Coronary artery (tissue), 2 donors: ENCODE data around the gene DAZL.

Experiments
- DNase-seq: peaks from one replicate; pipeline ENCODE4 v3.0.0-alpha.2; 2017; ENCODE audit warnings: low spot score
- H3K27ac ChIP-seq, 2 donors: fragments of 200-600 bp; sonication (generic); one replicate each; pipeline ENCODE4 v1.5.1; 2016 to 2019
- H3K4me3 ChIP-seq: fragments of 200-600 bp; sonication (generic); 2 replicates; pipeline ENCODE4 v1.5.1; 2016; ENCODE audit warnings: mild to moderate bottlenecking, moderate library complexity
- TF ChIP-seq, protein P1 (sequence below): fragments of 200-600 bp; sonication (generic); IDR thresholded peaks from one replicate; pipeline ENCODE4 v1.5.1; 2019; ENCODE audit warnings: antibody characterized with exemption

The DAZL gene

DNA sequence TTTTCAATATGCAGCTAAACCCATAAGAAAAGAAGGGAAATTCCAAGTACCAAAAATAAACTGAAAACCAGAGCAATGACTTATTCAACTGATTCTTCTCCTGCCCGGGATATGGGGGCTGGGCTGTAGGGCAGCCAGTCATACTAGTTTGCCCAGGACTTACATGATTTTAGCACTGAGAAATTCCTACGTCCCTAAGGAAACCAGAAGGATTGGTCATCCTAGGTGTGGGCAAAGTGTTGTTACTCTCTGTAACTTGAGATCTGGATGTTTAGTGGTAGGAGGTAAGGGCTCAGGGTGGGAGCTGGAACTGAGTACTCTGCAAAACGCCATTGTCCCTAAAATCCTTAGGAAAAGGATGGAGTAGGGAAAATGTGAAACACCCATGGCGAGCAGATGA, 1.2 kb upstream of the DAZL start:
- Histone ChIP-seq H3K27ac (no peak overlapping the region), H3K4me3 (no peak overlapping the region)
- TF ChIP-seq, protein P1, sequence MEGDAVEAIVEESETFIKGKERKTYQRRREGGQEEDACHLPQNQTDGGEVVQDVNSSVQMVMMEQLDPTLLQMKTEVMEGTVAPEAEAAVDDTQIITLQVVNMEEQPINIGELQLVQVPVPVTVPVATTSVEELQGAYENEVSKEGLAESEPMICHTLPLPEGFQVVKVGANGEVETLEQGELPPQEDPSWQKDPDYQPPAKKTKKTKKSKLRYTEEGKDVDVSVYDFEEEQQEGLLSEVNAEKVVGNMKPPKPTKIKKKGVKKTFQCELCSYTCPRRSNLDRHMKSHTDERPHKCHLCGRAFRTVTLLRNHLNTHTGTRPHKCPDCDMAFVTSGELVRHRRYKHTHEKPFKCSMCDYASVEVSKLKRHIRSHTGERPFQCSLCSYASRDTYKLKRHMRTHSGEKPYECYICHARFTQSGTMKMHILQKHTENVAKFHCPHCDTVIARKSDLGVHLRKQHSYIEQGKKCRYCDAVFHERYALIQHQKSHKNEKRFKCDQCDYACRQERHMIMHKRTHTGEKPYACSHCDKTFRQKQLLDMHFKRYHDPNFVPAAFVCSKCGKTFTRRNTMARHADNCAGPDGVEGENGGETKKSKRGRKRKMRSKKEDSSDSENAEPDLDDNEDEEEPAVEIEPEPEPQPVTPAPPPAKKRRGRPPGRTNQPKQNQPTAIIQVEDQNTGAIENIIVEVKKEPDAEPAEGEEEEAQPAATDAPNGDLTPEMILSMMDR: no peak
- no peak for DNase-seq

DNA sequence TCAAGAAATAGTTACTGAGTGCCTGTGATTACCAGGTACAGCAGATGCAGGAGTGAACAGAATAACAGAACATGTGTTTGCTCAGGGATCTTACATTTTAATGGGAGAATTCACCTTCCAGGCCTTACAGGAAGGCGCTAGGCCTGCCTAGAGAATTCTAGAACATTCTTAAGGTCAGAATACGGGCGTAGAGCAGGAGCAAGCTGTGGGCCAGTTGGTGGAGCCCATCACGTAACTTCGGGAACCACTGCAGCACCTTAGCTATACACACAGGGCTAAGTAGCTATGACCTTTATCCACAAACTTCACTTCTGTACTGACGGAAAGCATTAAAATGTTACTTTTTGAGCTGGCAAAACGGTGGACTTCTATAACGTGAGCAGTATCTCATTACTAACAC, 743 bp upstream of the DAZL start:
- TF ChIP-seq, protein P1: no peak
- Histone ChIP-seq H3K4me3 (no peak overlapping the region), H3K27ac (no peak overlapping the region)
- DNase-seq: no peak

DNA sequence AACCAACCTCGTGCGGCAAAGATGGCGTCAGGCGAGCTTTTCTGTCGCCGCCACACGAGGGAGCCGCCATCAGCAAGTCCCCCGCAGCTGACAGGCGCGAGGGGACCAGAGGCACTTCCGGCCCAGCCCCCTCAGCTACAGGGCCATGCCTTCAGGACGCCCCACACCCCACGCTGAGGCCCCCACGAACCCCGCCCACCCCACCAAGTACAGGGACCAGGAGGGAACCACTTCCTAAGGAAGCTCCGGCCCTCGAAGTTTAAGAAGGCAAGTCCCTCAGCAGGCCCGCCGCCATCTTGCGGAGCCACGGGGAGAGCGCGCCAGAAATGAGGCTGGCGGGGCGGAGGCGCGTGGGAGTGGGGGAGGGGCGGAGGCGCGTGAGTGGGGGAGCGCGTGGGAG, 790 bp downstream of the DAZL start:
- no peak for DNase-seq
- no peak overlapping the region for H3K27ac ChIP-seq

DNA sequence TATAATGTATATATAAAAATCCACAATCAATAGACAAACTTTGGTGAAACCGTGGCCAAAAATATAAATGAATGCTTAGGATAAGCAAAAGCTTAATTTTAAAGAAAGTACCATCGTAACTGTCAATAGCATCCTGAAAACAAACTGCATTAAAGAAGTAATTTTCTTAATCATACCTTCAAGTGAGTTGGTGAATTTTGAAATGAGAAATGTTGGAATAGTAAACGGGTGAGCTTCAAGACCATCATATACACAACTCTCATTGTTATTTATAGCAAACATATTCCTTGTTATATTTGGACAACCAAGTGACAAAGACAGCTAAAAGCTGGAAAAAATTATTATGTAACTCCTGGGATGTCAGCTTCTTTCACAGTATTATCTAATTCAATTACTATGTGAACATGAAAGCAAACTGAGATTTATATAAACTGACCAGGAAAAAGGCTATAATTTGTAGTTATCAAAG, 3.7 kb downstream of the DAZL start:
- no peak for DNase-seq
- Histone ChIP-seq H3K4me3 (no peak overlapping the region), H3K27ac (no peak overlapping the region)
- TF ChIP-seq, protein P1: peak; percentile 5

More for the DNA sequence above, 790 bp downstream of the DAZL start:
- no peak overlapping the region for H3K4me3 ChIP-seq
- TF ChIP-seq, protein P1: no peak

DNA sequence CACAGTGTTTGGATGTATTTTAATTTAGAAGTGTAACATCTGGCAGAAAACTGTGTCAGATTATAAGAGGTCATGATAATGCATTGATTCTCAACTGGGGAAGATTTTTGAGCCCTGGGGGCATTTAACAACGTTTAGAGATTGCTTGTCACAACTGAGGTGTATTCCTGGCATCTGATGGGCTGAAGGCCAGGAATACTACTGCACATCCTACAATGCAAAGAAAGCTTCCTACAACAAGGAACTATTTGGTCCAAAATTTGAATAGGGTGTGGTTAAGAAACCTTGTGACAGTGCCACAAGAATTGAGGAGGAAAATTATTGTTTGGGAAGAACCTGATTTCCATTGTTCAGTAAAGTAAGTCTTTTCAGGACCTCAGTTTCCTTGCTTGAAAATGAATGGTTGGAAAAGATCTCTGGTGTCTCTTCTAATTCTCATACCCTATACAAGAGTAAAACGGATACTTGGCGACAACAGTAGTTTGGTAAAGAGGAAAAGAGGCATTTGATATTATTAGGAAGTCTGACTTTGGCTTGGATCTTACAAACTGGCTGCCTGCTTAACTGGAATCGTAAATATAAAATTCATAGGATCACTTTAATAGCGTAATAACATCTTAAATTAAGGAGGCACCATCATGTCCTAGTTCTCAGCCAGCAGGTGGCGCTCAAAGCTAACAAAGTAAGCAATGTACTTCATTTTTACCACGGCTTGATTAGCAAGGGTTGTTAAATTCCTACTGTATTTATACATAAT, 4.3 kb downstream of the DAZL start:
- TF ChIP-seq, protein P1: peak; percentile 75

DNA sequence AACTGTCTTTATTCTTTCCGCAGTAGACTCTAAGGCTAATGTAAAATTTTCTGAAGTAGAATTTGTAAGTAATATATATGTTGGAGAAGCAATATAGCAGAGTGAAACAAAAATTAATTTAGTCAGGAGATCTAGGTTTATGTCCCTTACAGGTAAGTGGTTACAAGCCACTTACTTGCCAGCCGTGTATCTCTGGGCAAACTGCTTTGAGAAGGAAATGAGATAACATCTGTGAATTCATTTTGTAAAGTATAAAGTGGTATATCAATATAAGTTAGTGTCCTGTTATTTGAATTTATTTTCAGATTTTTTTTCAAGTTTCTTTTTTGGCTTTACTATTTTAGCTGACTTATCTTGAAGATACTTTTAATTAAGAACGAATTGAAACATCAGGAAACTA, 5.5 kb downstream of the DAZL start:
- DNase-seq: no peak
- TF ChIP-seq, protein P1: no peak
- H3K27ac ChIP-seq: no peak overlapping the region
- no peak overlapping the region for H3K4me3 ChIP-seq

More for the DNA sequence above, 4.3 kb downstream of the DAZL start:
- no peak overlapping the region for H3K4me3 ChIP-seq
- DNase-seq: no peak
- H3K27ac ChIP-seq: no peak overlapping the region
